HEK293 (cell line): Measurements from ENCODE around the gene CTSH.
A peak's percentile ranks its signal among the peaks of the same experiment; 100 is the strongest.

Source experiments
- GLIS1 ChIP-seq: fragments of 450-650 bp; formaldehyde crosslinking; IDR thresholded peaks from 2 replicates; pipeline ENCODE4 v1.5.1; 2016; ENCODE audit warnings: missing biosample characterization, missing genetic modification characterization
- GLIS2 ChIP-seq: fragments of 450-650 bp; formaldehyde crosslinking; IDR thresholded peaks from 2 replicates; pipeline ENCODE4 v1.5.1; 2016; ENCODE audit warnings: missing biosample characterization, missing genetic modification characterization
- KLF16 ChIP-seq: fragments of 450-650 bp; formaldehyde crosslinking; IDR thresholded peaks from 2 replicates; pipeline ENCODE4 v1.5.1; 2017; ENCODE audit warnings: missing biosample characterization, missing genetic modification characterization
- KLF9 ChIP-seq: fragments of 450-650 bp; formaldehyde crosslinking; IDR thresholded peaks from 2 replicates; pipeline ENCODE4 v1.5.1; 2016; ENCODE audit warnings: missing biosample characterization, missing genetic modification characterization, low read depth
- PRDM1 ChIP-seq: fragments of 450-650 bp; formaldehyde crosslinking; IDR thresholded peaks from 2 replicates; pipeline ENCODE4; 2016; ENCODE audit warnings: missing biosample characterization, missing genetic modification characterization
- ZBTB1 ChIP-seq: fragments of 450-650 bp; formaldehyde crosslinking; IDR thresholded peaks from 2 replicates; pipeline ENCODE4 v1.5.1; 2016; ENCODE audit warnings: missing biosample characterization, missing genetic modification characterization
- ZNF19 ChIP-seq: fragments of 450-650 bp; formaldehyde crosslinking; IDR thresholded peaks from 2 replicates; pipeline ENCODE4; 2016; ENCODE audit warnings: missing biosample characterization, missing genetic modification characterization, low read depth
- ZNF521 ChIP-seq: fragments of 450-650 bp; formaldehyde crosslinking; IDR thresholded peaks from 2 replicates; pipeline ENCODE4 v1.5.1; 2017; ENCODE audit warnings: missing biosample characterization, mild to moderate bottlenecking, missing genetic modification characterization
- ZNF768 ChIP-seq: fragments of 450-650 bp; formaldehyde crosslinking; IDR thresholded peaks from 2 replicates; pipeline ENCODE4 v1.5.1; 2018; ENCODE audit warnings: missing biosample characterization, mild to moderate bottlenecking, missing genetic modification characterization
- TF ChIP-seq, protein P1 (sequence below): fragments of 450-650 bp; IDR thresholded peaks from 2 replicates; pipeline ENCODE4 v1.5.1; 2018; ENCODE audit warnings: missing biosample characterization, mild to moderate bottlenecking, missing genetic modification characterization
- TF ChIP-seq, protein P2 (sequence below): fragments of 450-650 bp; formaldehyde crosslinking; conservative IDR thresholded peaks from 2 replicates; pipeline ENCODE4 v1.5.1; 2016; ENCODE audit warnings: low read depth, missing biosample characterization, missing genetic modification characterization
- TF ChIP-seq, protein P3 (sequence below): fragments of 450-650 bp; formaldehyde crosslinking; IDR thresholded peaks from 2 replicates; pipeline ENCODE4 v1.5.1; 2016; ENCODE audit warnings: missing biosample characterization, missing genetic modification characterization
- TF ChIP-seq, protein P4 (sequence below): fragments of 450-650 bp; formaldehyde crosslinking; IDR thresholded peaks from 2 replicates; pipeline ENCODE4 v1.5.1; 2016; ENCODE audit warnings: missing biosample characterization, missing genetic modification characterization
- TF ChIP-seq, protein P5 (sequence below): fragments of 450-650 bp; formaldehyde crosslinking; IDR thresholded peaks from 2 replicates; pipeline ENCODE4 v1.5.1; 2017; ENCODE audit warnings: missing biosample characterization, missing genetic modification characterization

Gene CTSH

DNA sequence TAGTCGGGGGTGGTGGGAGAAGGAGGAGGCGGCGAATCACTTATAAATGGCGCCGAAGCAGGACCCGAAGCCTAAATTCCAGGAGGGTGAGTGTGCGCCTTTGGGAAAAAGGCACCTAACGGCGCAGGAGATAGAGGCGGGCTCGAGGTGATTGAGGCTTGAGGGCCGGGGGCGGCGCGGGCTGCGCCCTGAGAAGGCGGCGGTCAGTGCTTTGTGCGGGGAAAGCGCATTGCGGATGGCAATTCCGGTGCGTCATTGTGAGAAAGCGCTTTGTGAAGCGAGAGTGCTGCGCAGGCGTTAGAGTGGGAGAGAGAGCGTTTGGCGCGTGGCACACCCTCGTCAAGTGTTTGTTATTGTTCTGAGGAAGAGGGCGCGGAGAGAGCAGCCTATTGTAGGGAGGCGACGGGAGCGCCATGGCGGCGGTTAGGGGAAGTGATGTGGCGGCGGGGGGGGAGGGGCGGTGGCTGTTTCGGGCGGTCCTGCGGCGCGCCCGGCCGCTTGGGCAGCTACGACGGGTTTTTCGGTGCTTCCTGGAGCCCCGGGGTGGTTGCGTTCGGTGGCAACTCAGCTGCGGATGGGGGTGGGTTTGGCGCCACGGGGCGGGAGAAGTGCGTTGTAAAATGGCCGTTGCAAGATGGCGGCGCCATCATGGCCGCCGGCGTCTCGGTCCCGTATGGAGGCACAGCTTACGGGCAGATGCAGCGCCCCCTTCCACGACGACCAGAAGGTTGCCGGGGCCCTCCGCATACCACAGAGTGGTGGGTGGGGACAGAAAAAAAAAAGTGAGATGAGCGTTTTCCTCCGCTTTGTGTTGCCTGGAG is 71.7 kb downstream of the CTSH start (continued):
- TF ChIP-seq, protein P1, sequence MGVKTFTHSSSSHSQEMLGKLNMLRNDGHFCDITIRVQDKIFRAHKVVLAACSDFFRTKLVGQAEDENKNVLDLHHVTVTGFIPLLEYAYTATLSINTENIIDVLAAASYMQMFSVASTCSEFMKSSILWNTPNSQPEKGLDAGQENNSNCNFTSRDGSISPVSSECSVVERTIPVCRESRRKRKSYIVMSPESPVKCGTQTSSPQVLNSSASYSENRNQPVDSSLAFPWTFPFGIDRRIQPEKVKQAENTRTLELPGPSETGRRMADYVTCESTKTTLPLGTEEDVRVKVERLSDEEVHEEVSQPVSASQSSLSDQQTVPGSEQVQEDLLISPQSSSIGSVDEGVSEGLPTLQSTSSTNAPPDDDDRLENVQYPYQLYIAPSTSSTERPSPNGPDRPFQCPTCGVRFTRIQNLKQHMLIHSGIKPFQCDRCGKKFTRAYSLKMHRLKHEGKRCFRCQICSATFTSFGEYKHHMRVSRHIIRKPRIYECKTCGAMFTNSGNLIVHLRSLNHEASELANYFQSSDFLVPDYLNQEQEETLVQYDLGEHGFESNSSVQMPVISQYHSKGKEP (tag by site-specific recombination): no peak
- no peak for TF ChIP-seq ZNF521 (tag by site-specific recombination)
- TF ChIP-seq, protein P2, sequence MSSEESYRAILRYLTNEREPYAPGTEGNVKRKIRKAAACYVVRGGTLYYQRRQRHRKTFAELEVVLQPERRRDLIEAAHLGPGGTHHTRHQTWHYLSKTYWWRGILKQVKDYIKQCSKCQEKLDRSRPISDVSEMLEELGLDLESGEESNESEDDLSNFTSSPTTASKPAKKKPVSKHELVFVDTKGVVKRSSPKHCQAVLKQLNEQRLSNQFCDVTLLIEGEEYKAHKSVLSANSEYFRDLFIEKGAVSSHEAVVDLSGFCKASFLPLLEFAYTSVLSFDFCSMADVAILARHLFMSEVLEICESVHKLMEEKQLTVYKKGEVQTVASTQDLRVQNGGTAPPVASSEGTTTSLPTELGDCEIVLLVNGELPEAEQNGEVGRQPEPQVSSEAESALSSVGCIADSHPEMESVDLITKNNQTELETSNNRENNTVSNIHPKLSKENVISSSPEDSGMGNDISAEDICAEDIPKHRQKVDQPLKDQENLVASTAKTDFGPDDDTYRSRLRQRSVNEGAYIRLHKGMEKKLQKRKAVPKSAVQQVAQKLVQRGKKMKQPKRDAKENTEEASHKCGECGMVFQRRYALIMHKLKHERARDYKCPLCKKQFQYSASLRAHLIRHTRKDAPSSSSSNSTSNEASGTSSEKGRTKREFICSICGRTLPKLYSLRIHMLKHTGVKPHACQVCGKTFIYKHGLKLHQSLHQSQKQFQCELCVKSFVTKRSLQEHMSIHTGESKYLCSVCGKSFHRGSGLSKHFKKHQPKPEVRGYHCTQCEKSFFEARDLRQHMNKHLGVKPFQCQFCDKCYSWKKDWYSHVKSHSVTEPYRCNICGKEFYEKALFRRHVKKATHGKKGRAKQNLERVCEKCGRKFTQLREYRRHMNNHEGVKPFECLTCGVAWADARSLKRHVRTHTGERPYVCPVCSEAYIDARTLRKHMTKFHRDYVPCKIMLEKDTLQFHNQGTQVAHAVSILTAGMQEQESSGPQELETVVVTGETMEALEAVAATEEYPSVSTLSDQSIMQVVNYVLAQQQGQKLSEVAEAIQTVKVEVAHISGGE (tag by site-specific recombination): peak; percentile 61
- peak; percentile 74; the same call in 1 of the 2 replicates for TF ChIP-seq KLF9 (tag by site-specific recombination)
- TF ChIP-seq, protein P3, sequence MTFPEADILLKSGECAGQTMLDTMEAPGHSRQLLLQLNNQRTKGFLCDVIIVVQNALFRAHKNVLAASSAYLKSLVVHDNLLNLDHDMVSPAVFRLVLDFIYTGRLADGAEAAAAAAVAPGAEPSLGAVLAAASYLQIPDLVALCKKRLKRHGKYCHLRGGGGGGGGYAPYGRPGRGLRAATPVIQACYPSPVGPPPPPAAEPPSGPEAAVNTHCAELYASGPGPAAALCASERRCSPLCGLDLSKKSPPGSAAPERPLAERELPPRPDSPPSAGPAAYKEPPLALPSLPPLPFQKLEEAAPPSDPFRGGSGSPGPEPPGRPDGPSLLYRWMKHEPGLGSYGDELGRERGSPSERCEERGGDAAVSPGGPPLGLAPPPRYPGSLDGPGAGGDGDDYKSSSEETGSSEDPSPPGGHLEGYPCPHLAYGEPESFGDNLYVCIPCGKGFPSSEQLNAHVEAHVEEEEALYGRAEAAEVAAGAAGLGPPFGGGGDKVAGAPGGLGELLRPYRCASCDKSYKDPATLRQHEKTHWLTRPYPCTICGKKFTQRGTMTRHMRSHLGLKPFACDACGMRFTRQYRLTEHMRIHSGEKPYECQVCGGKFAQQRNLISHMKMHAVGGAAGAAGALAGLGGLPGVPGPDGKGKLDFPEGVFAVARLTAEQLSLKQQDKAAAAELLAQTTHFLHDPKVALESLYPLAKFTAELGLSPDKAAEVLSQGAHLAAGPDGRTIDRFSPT: peak; percentile 49
- peak; percentile 96 for TF ChIP-seq PRDM1
- TF ChIP-seq KLF16: peak; percentile 78
- TF ChIP-seq GLIS1 (tag by site-specific recombination): peak; percentile 30; the same call in 1 of the 2 replicates
- peak; percentile 33 for TF ChIP-seq GLIS2 (tag by site-specific recombination)
- TF ChIP-seq ZNF768 (tag by site-specific recombination): no peak
- no peak for TF ChIP-seq ZNF19
- TF ChIP-seq, protein P4, sequence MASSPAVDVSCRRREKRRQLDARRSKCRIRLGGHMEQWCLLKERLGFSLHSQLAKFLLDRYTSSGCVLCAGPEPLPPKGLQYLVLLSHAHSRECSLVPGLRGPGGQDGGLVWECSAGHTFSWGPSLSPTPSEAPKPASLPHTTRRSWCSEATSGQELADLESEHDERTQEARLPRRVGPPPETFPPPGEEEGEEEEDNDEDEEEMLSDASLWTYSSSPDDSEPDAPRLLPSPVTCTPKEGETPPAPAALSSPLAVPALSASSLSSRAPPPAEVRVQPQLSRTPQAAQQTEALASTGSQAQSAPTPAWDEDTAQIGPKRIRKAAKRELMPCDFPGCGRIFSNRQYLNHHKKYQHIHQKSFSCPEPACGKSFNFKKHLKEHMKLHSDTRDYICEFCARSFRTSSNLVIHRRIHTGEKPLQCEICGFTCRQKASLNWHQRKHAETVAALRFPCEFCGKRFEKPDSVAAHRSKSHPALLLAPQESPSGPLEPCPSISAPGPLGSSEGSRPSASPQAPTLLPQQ: peak; percentile 89
- TF ChIP-seq, protein P5, sequence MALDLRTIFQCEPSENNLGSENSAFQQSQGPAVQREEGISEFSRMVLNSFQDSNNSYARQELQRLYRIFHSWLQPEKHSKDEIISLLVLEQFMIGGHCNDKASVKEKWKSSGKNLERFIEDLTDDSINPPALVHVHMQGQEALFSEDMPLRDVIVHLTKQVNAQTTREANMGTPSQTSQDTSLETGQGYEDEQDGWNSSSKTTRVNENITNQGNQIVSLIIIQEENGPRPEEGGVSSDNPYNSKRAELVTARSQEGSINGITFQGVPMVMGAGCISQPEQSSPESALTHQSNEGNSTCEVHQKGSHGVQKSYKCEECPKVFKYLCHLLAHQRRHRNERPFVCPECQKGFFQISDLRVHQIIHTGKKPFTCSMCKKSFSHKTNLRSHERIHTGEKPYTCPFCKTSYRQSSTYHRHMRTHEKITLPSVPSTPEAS (tag by site-specific recombination): no peak
- peak; percentile 27; the same call in 1 of the 2 replicates for TF ChIP-seq ZBTB1 (tag by site-specific recombination)
- TF ChIP-seq, all 188 proteins: peak for 76
